Tibial nerve (tissue), 4 donors: ENCODE results near the gene RAB34. TPM values are rescaled to one million over a fixed set of nuclear protein-coding genes. Genes with fewer than 3 reads are reported as not detected.

ENCODE experiments used
- DNase-seq, 2 donors: peaks; one replicate each; pipeline ENCODE4 v3.0.0-alpha.2; 2019; ENCODE audit warnings: low spot score in 2 of 2
- H3K27ac ChIP-seq, 4 donors: fragments of 200-600 bp; sonication (generic) in 3 of 4; one replicate each; pipeline ENCODE4 v1.5.1; 2017 to 2019; ENCODE audit warnings: mild to moderate bottlenecking in 1 of 4
- H3K27me3 ChIP-seq, 2 donors: fragments of 200-600 bp; sonication (generic) in 1 of 2; one replicate each; pipeline versions ENCODE4 v1.5.1 to v1.6.0; 2017 to 2019
- H3K36me3 ChIP-seq, 3 donors: fragments of 200-600 bp; sonication (generic); one replicate each; pipeline ENCODE4 v1.5.1; 2018 to 2019
- H3K4me1 ChIP-seq, 4 donors: fragments of 200-600 bp; sonication (generic) in 3 of 4; one replicate each; pipeline ENCODE4 v1.5.1; 2017 to 2019
- H3K4me3 ChIP-seq, 4 donors: fragments of 200-600 bp; sonication (generic) in 3 of 4; one replicate each; pipeline ENCODE4 v1.5.1; 2017 to 2019; ENCODE audit warnings: mild to moderate bottlenecking in 1 of 4, moderate library complexity in 1 of 4
- H3K9me3 ChIP-seq, 4 donors: fragments of 200-600 bp; sonication (generic) in 3 of 4; one replicate each; pipeline ENCODE4 v1.5.1; 2017 to 2019
- CTCF ChIP-seq, 5 experiments: fragments of 200-600 bp in 3 of 5; fragments of 450-650 bp in 2 of 5; sonication (generic) in 3 of 5; IDR thresholded peaks; one replicate each; pipeline ENCODE4 v1.5.1; 2016 to 2019; ENCODE audit warnings: antibody characterized with exemption in 5 of 5, mild to moderate bottlenecking in 3 of 5, moderate library complexity in 2 of 5
- EP300 ChIP-seq, 2 donors: sonication (generic); formaldehyde crosslinking; IDR thresholded peaks; one replicate each; pipeline ENCODE4 v1.6.1; 2017; ENCODE audit warnings: antibody characterized with exemption in 2 of 2, mild to moderate bottlenecking in 1 of 2
- POLR2A ChIP-seq, 2 donors: fragments of 450-650 bp; IDR thresholded peaks; one replicate each; pipeline ENCODE4 v1.6.1; 2017; ENCODE audit warnings: antibody characterized with exemption in 2 of 2, mild to moderate bottlenecking in 2 of 2, moderate library complexity in 2 of 2
- WGBS, 2 donors: methylation state at CpG; one replicate each; pipeline ENCODE4 v1.1.5; 2018; 5-methylcytosine and 5-hydroxymethylcytosine counted together
- total RNA-seq, 4 donors: library from RNA; depleted of rRNA; stranded (reverse); fragments of >200 nt; gene quantifications; one replicate each; pipeline ENCODE4 v1.1.0, GENCODE V29; 2016

The RAB34 gene
- total RNA-seq, 4 donors from 2014 or later, result 189 to 298 (median 196) TPM

DNA sequence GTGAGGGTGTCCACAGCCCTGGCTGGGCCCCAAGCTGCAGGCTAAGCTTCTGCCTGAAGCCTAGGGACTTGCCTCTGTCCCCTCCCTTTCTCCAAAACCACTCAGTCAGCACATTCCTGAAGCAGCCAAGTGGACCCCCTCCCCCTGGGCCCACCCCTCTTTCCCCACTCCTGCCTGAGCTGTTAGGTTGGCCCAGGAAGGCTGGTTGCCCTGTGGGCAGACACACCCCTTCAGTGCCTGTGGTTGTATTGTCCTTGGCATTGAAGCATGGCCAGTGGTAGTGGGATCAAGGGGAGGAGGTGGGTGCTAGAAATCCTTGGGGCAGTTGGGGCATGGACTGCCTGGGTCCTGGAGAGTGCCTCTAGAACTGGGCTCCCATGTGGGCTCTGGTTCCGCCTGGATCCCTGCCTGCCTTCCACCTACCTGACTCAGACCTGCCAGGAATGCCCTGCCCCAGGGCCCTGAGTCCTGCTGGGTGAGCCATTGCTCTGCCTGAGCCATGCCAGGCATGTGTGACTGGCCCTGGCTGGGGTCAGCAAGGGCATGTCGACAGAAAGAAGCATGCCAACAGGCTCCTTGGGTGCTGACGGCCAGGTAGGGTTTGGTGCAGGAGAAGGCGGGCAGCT lies 28.2 kb upstream of the RAB34 start:
- no peaks in the 10 kb centered on the region for H3K9me3 ChIP-seq
- WGBS, 2 donors, result 59% methylated on average over 4 of the region's 4 CpGs; no CpG with 5 or more reads in 1 of the 2 donors
- TF ChIP-seq EP300 (IDR thresholded peaks at IDR 0.05), result no peak
- H3K4me1 ChIP-seq, result peaks cover 0 to 87% (median 40%) of the 10 kb centered on the region in 4 donors
- peak overlapping the region; percentile 93 to 100 (median 98) for H3K27ac ChIP-seq
- H3K4me3 ChIP-seq, result peak overlapping the region in 3 of 4 donors; percentile 63 to 89 (median 87)
- no peaks in the 10 kb centered on the region for H3K27me3 ChIP-seq
- H3K36me3 ChIP-seq, result peaks cover 0 to 34% (median 0%) of the 10 kb centered on the region in 3 donors
- no peak for DNase-seq

GRCh38 chr17:28744972-28745785 lies 27.5 kb upstream of the RAB34 start:
- Histone ChIP-seq H3K36me3 (peaks cover 0 to 29% (median 0%) of the 10 kb centered on the region in 3 donors), H3K9me3 (no peaks in the 10 kb centered on the region), H3K27me3 (no peaks in the 10 kb centered on the region), H3K4me1 (peaks cover 0 to 80% (median 40%) of the 10 kb centered on the region in 4 donors), H3K4me3 (peak overlapping the region; percentile 63 to 89 (median 86)), H3K27ac (peak overlapping the region; percentile 93 to 100 (median 98))
- DNase-seq, result peak; percentile 30 to 41
- WGBS, 2 donors, result 2 to 3% methylated on average over 21 to 23 of the region's 31 CpGs
- TF ChIP-seq EP300 (IDR thresholded peaks at IDR 0.05) (peak in 1 of 2 donors; percentile 65), CTCF (IDR thresholded peaks at IDR 0.05) (peak in 1 of 5 experiments; percentile 34), POLR2A (IDR thresholded peaks at IDR 0.05) (peak in 1 of 2 donors; percentile 56)

DNA sequence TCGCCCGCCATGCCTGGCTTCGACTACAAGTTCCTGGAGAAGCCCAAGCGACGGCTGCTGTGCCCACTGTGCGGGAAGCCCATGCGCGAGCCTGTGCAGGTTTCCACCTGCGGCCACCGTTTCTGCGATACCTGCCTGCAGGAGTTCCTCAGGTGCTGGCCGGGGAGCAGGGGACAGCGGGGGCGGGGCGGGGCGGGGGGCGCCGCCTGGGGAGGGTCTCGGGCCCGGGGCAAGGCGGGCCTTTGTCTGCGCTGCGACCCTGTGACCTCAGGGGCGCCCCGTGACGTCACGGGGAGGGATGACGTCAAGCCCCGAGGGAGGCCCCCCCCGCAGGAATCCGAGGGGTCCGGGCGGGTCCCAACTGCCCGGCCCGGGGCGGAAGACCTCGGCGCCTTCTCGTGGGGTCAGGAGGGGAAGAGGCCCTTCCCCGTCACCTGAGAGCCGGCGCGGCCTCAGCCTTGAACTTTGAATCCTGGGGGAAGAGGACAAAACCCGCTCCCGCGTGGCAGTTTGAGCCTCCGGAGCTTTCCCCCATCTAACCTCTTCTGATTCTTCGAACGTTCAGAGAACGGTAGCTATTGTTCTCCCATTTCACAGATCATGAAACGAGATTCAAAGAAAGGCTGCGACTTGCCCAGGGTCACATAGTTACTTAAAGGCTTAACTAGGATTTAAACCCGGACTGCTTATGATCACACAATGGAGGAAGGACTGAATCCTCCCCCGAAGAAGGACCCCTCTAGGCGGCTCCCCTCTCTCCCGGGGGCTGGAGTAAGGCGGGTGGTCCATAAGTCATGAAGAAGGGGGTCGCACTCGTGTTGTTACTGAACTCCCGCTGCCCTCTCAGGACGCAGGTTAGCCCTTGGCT lies 26.7 kb upstream of the RAB34 start:
- Histone ChIP-seq H3K27me3 (no peaks in the 10 kb centered on the region), H3K36me3 (peaks cover 0 to 23% (median 0%) of the 10 kb centered on the region in 3 donors), H3K4me1 (peaks cover 0 to 72% (median 38%) of the 10 kb centered on the region in 4 donors), H3K4me3 (peak overlapping the region; percentile 63 to 89 (median 86)), H3K27ac (peak overlapping the region; percentile 93 to 100 (median 98)), H3K9me3 (no peaks in the 10 kb centered on the region)
- WGBS, 2 donors, result 1 to 2% methylated on average over 22 to 53 of the region's 61 CpGs
- no peak for TF ChIP-seq CTCF (IDR thresholded peaks at IDR 0.05)
- TF ChIP-seq EP300 (IDR thresholded peaks at IDR 0.05), result peak in 1 of 2 donors; percentile 63
- DNase-seq, result peak in 1 of 2 donors; percentile 54

DNA sequence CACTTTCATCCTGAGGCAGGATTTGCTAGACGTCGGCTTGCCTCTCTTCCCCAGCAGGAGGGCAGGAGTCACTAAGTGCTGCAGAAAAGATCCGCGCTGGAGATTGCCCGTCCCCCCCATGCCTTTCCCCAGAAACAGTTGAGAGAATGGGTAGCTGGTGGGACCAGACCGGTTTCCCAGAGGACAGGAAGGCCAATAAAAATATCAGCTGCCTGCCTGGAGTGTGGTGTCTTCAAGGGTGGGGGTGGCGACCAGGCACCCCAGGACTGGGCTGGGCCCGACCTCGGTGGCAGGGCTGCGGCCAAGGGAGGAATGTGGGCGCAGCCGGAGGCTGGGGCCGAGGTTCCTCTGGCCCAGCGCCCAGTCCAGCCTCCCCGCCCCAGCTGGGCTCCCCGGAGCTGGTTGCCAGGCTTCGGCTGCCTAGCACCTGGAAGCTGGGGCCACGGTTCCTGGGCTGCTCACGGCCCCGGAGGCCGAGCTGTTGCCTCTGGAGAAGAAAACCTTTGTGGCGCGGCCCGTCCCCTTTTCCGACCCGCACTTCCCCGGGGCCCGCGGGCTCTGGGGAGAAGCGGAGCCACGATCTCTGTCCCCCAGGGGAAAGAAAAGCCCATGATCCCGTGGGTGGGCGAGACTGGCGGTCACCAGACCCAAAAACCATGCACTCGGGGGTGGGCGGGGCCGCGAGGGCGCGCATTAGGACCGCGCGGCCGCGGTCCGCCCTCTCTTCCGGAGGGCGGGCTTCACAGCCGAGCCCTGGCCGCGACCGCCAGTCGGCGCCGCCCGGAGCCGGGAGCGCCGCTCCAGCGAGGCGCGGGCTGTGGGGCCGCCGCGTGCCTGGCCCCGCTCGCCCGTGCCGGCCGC lies 25.8 kb upstream of the RAB34 start, which contains the start of gene TRAF4:
Gene TRAF4, plus strand, starts transcription at position 769 of the 861 bp plus-strand sequence. CDS start 102 bp downstream, outside the sequence.
- Histone ChIP-seq H3K4me1 (peaks cover 0 to 63% (median 38%) of the 10 kb centered on the region in 4 donors), H3K4me3 (peak within 1 kb of the TSS; percentile 63 to 89 (median 86)), H3K27me3 (no peaks in the 10 kb centered on the region), H3K36me3 (peaks cover 0 to 15% (median 0%) of the 10 kb centered on the region in 3 donors), H3K9me3 (no peaks in the 10 kb centered on the region), H3K27ac (peak within 1 kb of the TSS; percentile 93 to 100 (median 98))
- 1 to 2% methylated on average over 27 to 29 of the region's 70 CpGs for WGBS, 2 donors
- DNase-seq, result peak; percentile 72 to 73
- no peak for TF ChIP-seq EP300 (IDR thresholded peaks at IDR 0.05)
- TF ChIP-seq CTCF (IDR thresholded peaks at IDR 0.05), result peak; percentile 17 to 80 (median 38)
- TF ChIP-seq POLR2A (IDR thresholded peaks at IDR 0.05), result peak; percentile 100
